ENCODE measurements around the gene CDH18. TPM values are rescaled to one million over a fixed set of nuclear protein-coding genes. Genes with fewer than 3 reads are reported as not detected.

CDH18 gene
- total and polyA plus RNA-seq, 2 of the 4 experiments (the other 2 are of a cell fraction), result 0.24 to 1.1 TPM

DNA sequence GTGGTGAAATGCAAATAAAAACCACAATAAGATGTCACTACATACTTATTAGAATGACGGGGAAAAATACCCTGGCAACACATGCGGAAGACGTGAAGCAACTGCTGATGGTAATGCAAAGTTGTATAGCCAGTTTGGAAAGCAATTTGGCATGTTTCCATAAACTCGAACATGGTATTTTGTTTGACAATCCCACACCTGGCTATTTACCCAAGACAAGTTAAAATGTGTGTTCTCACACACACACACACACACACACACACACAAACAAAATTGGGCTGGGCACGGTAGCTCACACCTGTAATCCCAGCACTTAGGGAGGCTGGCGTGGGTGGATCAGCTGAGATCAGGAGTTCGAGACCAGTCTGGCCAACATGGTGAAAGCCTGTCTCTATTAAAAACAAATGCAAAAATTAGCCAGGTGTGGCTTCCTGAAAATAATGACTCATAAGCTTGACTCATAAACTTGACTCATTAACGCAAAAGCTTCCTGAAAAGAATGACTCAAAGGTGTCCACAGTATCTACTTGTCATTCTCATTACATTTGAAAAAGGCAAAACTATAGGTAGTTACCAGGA lies 456.5 kb downstream of the CDH18 start:
- DNase-seq (no peak), ATAC-seq (ENCODE audit: low read depth) (no peak)
- H2BK15ac ChIP-seq (ENCODE audit: low read depth, low read length), result no peak overlapping the region
- H3K27ac ChIP-seq (ENCODE audit: insufficient read depth, low read length), result no peak overlapping the region
- H3K27me3 ChIP-seq (ENCODE audit: control insufficient read depth, insufficient read depth, low read length), result no peaks in the 10 kb centered on the region
- no peaks in the 10 kb centered on the region for H3K79me1 ChIP-seq (ENCODE audit: low read depth in 1 of 2, low read length in 2 of 2)
- H3K9me3 ChIP-seq (ENCODE audit: control insufficient read depth, insufficient read depth, low read length), result no peaks in the 10 kb centered on the region
- no peak overlapping the region for H4K8ac ChIP-seq (ENCODE audit: low read depth in 2 of 2, low read length in 2 of 2)
- no peak overlapping the region for H3K18ac ChIP-seq (ENCODE audit: low read depth, low read length)
- no peak overlapping the region for H4K91ac ChIP-seq (ENCODE audit: insufficient read depth, low read depth, low read length)
- no peak overlapping the region for H2BK5ac ChIP-seq (ENCODE audit: low read depth, low read length, poor library complexity, severe bottlenecking)
- H3K14ac ChIP-seq (replicated peaks; ENCODE audit: low read depth, low read length), result no peak overlapping the region
- H3K56ac ChIP-seq (ENCODE audit: extremely low read depth, insufficient read depth, low read length), result no peak overlapping the region
- no peak overlapping the region for H2BK120ac ChIP-seq (ENCODE audit: low read depth, low read length)
- H3K4me2 ChIP-seq (ENCODE audit: low read depth, low read length), result no peak overlapping the region
- no peaks in the 10 kb centered on the region for H4K20me1 ChIP-seq (ENCODE audit: insufficient read depth, low read length)
- no peak overlapping the region for H4K5ac ChIP-seq (ENCODE audit: low read depth, low read length)
- no peak overlapping the region for H2BK20ac ChIP-seq (ENCODE audit: low read depth, low read length)
- WGBS, 2 experiments (ENCODE audit: extremely low coverage in 2 of 2, insufficient read length in 1 of 2), result no CpG with 5 or more reads among the region's 8 CpGs
- CTCF ChIA-PET, result no interaction called here
- no peaks in the 10 kb centered on the region for H3K4me1 ChIP-seq (ENCODE audit: control insufficient read depth, insufficient read depth, low read length)
- dilution Hi-C loops (cut with HindIII; ENCODE audit: low sequenced_read_pairs, unreplicated experiment) (no loop called here), in situ Hi-C loops (cut with MboI; ENCODE audit: low sequenced_read_pairs) (no loop called here), intact Hi-C loops (cut with micrococcal nuclease) (no loop called here)
- H3K23ac ChIP-seq (ENCODE audit: low read depth, low read length), result no peak overlapping the region
- no TSS peak for BruUV-seq (replicated peaks)
- no peaks in the 10 kb centered on the region for H3K9me1 ChIP-seq (ENCODE audit: insufficient read depth, low read length)
- H2AK5ac ChIP-seq (ENCODE audit: low read depth, low read length), result no peak overlapping the region
- no peak for TF ChIP-seq CHD1 (IDR thresholded peaks at IDR 0.05; ENCODE audit: low read depth, low read length)
- no peak for TF ChIP-seq CEBPB (IDR thresholded peaks at IDR 0.05; ENCODE audit: low read depth, low read length)
- no peak for TF ChIP-seq RAD21 (IDR thresholded peaks at IDR 0.05; ENCODE audit: low read length)
- TF ChIP-seq SMC3 (IDR thresholded peaks at IDR 0.05; ENCODE audit: low read depth, low read length), result no peak
- no peak for TF ChIP-seq BHLHE40 (IDR thresholded peaks at IDR 0.05; ENCODE audit: low read depth, low read length)
- no peak for TF ChIP-seq POLR2A (IDR thresholded peaks at IDR 0.05; ENCODE audit: low read depth, low read length)
- TF ChIP-seq FOS (IDR thresholded peaks at IDR 0.05; ENCODE audit: low read depth, low read length), result no peak
- TF ChIP-seq MXI1 (IDR thresholded peaks at IDR 0.05; ENCODE audit: borderline replicate concordance, low read depth, low read length), result no peak
- POLR2A ChIA-PET (ENCODE audit: unreplicated experiment), result no interaction called here
- H2AK9ac ChIP-seq (replicated peaks; ENCODE audit: low read depth, low read length, poor library complexity), result no peak overlapping the region
- no peaks in the 10 kb centered on the region for H3K36me3 ChIP-seq (ENCODE audit: control insufficient read depth, insufficient read depth, low read length)
- H3K4ac ChIP-seq (ENCODE audit: low read depth, low read length), result no peak overlapping the region
- no peak overlapping the region for H3K9ac ChIP-seq (ENCODE audit: low read depth, low read length)
- no peak overlapping the region for H2AFZ ChIP-seq (replicated peaks; ENCODE audit: low read length, poor library complexity)
- no peak overlapping the region for H3K4me3 ChIP-seq (ENCODE audit: insufficient read depth, low read depth, low read length)
